SK-N-SH (cell line): ENCODE results near the gene TAS1R1.

Source experiments
- CTCF ChIP-seq: fragments of 200-600 bp; sonication (generic); IDR thresholded peaks from 2 replicates; pipeline ENCODE4 v1.6.1; 2017; ENCODE audit warnings: antibody characterized with exemption, mild to moderate bottlenecking, moderate library complexity
- EZH2phosphoT487 ChIP-seq: fragments of 200-600 bp; sonication (generic); IDR thresholded peaks from 2 replicates; pipeline ENCODE4 v1.6.1; 2017; ENCODE audit warnings: low read depth, mixed run types, mild to moderate bottlenecking, antibody characterized with exemption, moderate library complexity, borderline replicate concordance
- JUND ChIP-seq: IDR thresholded peaks from 2 replicates; pipeline ENCODE4 v1.4.0; 2012
- MAX ChIP-seq: IDR thresholded peaks from 2 replicates; pipeline ENCODE4 v1.4.0; 2012; ENCODE audit warnings: low read depth
- MXI1 ChIP-seq: IDR thresholded peaks from 2 replicates; pipeline ENCODE4 v1.6.1; 2012; ENCODE audit warnings: mild to moderate bottlenecking, low read depth, low read length, improper control_type of control experiment
- NRF1 ChIP-seq: IDR thresholded peaks from 2 replicates; pipeline ENCODE4 v1.6.1; 2012; ENCODE audit warnings: low read depth, mild to moderate bottlenecking, low read length
- POLR2AphosphoS5 ChIP-seq: IDR thresholded peaks from 2 replicates; pipeline ENCODE4 v1.6.1; 2012; ENCODE audit warnings: low read depth, low read length
- RCOR1 ChIP-seq: fragments of 150-350 bp; IDR thresholded peaks from 2 replicates; pipeline ENCODE4 v1.6.1; 2017; ENCODE audit warnings: antibody characterized with exemption, low read length
- REST ChIP-seq: IDR thresholded peaks from 2 replicates; pipeline ENCODE4 v1.6.1; 2012; ENCODE audit warnings: mild to moderate bottlenecking, low read depth, low read length, moderate library complexity
- RXRA ChIP-seq: IDR thresholded peaks from 2 replicates; pipeline ENCODE4 v1.4.0; 2012; ENCODE audit warnings: low read depth, mild to moderate bottlenecking, borderline replicate concordance
- SIN3A ChIP-seq: IDR thresholded peaks from 2 replicates; pipeline ENCODE4 v1.6.1; 2012; ENCODE audit warnings: low read depth, mild to moderate bottlenecking, low read length, moderate library complexity, borderline replicate concordance
- TCF12 ChIP-seq: IDR thresholded peaks from 2 replicates; pipeline ENCODE4 v1.4.0; 2012
- ZBTB33 ChIP-seq: IDR thresholded peaks from 2 replicates; pipeline ENCODE4 v1.4.0; 2012; ENCODE audit warnings: low read depth, borderline replicate concordance

- no peak for TF ChIP-seq RXRA
- no peak for TF ChIP-seq CTCF
- no peak for TF ChIP-seq POLR2AphosphoS5
- no peak for TF ChIP-seq NRF1
- no peak for TF ChIP-seq REST
- TF ChIP-seq JUND: no peak
- no peak for TF ChIP-seq SIN3A
- no peak for TF ChIP-seq MXI1
- TF ChIP-seq EZH2phosphoT487: no peak
- TF ChIP-seq RCOR1: no peak
- no peak for TF ChIP-seq TCF12
- TF ChIP-seq MAX: no peak
- no peak for TF ChIP-seq ZBTB33
These were observed 68.3 kb downstream of the TAS1R1 start for GRCh38 chr1:6623269-6623965.
